Osteoblast (primary cell): ENCODE measurements around the gene COG5. TPM values are rescaled to one million over a fixed set of nuclear protein-coding genes. Genes with fewer than 3 reads are reported as not detected.

Source experiments
- DNase-seq: peaks from one replicate; pipeline ENCODE4 v3.0.0; 2011; ENCODE audit warnings: low spot score, mixed read lengths; ENCODE audit not compliant: insufficient read length; ENCODE audit errors: missing footprints
- H2AFZ ChIP-seq: 2 replicates; pipeline ENCODE4 v1.6.0; 2011; ENCODE audit warnings: mild to moderate bottlenecking, low read length
- H3K27ac ChIP-seq: 2 replicates; pipeline ENCODE4 v1.5.1; 2011; ENCODE audit warnings: mild to moderate bottlenecking, low read depth, low read length, moderate library complexity
- H3K27me3 ChIP-seq: 2 replicates; pipeline ENCODE4 v1.6.0; 2012; ENCODE audit warnings: mild to moderate bottlenecking, control low read depth, inconsistent platforms, low read length, moderate library complexity; ENCODE audit not compliant: insufficient read depth
- H3K36me3 ChIP-seq: 2 replicates; pipeline ENCODE4 v1.5.1; 2011; ENCODE audit warnings: mild to moderate bottlenecking, low read length, control low read depth, moderate library complexity; ENCODE audit not compliant: insufficient read depth
- H3K4me1 ChIP-seq: 2 replicates; pipeline ENCODE4 v1.5.1; 2011; ENCODE audit warnings: mild to moderate bottlenecking, low read length, control low read depth, moderate library complexity; ENCODE audit not compliant: insufficient read depth
- H3K4me2 ChIP-seq: 2 replicates; pipeline ENCODE4 v1.6.0; 2011; ENCODE audit warnings: mild to moderate bottlenecking, low read length; ENCODE audit not compliant: insufficient read depth
- H3K4me3 ChIP-seq: fragments of 200-600 bp; sonication (generic); 3 replicates; pipeline ENCODE4 v1.5.1; 2012; ENCODE audit warnings: mild to moderate bottlenecking, low read length, inconsistent platforms; ENCODE audit not compliant: insufficient read depth
- H3K79me2 ChIP-seq: 2 replicates; pipeline ENCODE4 v1.6.0; 2012; ENCODE audit warnings: mild to moderate bottlenecking, low read length, control low read depth, inconsistent platforms; ENCODE audit not compliant: insufficient read depth
- H3K9me3 ChIP-seq: 2 replicates; pipeline ENCODE4 v1.5.1; 2011; ENCODE audit warnings: low read depth, low read length, control low read depth
- H4K20me1 ChIP-seq: 2 replicates; pipeline ENCODE4 v1.6.0; 2012; ENCODE audit warnings: mild to moderate bottlenecking, low read length, control low read depth; ENCODE audit not compliant: insufficient read depth
- total RNA-seq: library from RNA; depleted of rRNA; stranded (reverse); fragments of >200 nt; gene quantifications from 2 replicates; pipeline ENCODE4 v1.2.3, GENCODE V29; 2012
- TF ChIP-seq, protein P1 (sequence below): IDR thresholded peaks from 2 replicates; pipeline ENCODE4 v1.5.1; 2011; ENCODE audit warnings: mild to moderate bottlenecking, low read depth, low read length, moderate library complexity; ENCODE audit errors: extremely low read depth

COG5 gene
- total RNA-seq, 1 donor, result 29.7 TPM

- no peak for DNase-seq
- H3K4me1 ChIP-seq, result no peaks in the 10 kb centered on the region
- no peaks in the 10 kb centered on the region for H3K36me3 ChIP-seq
- H3K27ac ChIP-seq, result no peak overlapping the region
- H3K79me2 ChIP-seq, result no peaks in the 10 kb centered on the region
- no peak overlapping the region for H3K4me2 ChIP-seq
- TF ChIP-seq, protein P1, sequence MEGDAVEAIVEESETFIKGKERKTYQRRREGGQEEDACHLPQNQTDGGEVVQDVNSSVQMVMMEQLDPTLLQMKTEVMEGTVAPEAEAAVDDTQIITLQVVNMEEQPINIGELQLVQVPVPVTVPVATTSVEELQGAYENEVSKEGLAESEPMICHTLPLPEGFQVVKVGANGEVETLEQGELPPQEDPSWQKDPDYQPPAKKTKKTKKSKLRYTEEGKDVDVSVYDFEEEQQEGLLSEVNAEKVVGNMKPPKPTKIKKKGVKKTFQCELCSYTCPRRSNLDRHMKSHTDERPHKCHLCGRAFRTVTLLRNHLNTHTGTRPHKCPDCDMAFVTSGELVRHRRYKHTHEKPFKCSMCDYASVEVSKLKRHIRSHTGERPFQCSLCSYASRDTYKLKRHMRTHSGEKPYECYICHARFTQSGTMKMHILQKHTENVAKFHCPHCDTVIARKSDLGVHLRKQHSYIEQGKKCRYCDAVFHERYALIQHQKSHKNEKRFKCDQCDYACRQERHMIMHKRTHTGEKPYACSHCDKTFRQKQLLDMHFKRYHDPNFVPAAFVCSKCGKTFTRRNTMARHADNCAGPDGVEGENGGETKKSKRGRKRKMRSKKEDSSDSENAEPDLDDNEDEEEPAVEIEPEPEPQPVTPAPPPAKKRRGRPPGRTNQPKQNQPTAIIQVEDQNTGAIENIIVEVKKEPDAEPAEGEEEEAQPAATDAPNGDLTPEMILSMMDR, result no peak
- no peaks in the 10 kb centered on the region for H4K20me1 ChIP-seq
- no peaks in the 10 kb centered on the region for H3K27me3 ChIP-seq
- H2AFZ ChIP-seq, result no peak overlapping the region
- H3K4me3 ChIP-seq, result no peak overlapping the region
- H3K9me3 ChIP-seq, result no peaks in the 10 kb centered on the region
Observed at GRCh38 chr7:107255602-107256001, 308.1 kb downstream of the COG5 start.

DNA sequence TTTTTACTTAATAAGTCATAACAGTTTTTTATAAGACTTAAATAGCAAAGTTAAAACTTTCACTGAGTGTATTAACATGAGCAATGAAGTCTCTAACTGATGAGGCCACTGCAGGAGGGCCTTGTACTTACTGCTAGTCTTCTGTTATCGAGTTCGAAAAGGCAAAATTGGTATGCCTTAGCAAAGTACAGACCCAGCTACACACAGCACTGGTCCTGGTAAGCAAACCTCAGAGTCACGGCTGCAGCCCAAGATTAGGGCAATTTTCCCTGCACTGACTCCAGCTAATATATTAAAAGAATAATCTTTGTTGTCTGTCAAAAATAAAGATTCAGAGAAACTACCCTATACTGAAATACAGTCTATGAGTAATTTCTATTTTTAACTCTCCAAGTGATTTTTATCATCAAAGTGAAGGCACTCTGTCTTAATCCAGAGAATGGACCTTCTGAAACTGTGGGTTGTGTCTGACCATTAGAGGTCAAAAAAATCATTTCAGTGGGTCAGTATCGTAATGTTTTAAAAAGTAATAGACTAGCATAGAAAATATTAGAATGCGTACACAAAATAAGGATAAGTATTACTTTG lies 309.2 kb downstream of the COG5 start:
- Histone ChIP-seq H3K27me3 (no peaks in the 10 kb centered on the region), H3K4me2 (no peak overlapping the region)
- TF ChIP-seq, protein P1, result no peak

DNA sequence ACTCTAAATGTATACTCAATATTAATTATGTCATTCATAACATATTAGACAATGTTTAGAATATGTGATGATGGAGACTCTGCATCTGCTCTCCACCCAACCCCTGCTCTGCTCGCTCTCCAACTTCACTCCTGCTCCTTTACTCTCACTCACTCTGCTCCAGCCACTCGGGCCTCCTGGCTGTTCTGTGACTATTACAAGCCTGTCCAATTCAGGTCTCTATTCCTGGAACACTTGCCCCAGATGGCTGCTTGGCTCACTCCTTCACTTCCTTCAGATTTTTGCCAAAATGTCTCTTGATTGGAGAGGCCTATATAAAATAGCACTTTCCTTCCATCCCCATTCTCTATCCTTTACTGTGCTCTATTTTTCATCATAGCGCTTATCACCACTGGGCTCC lies 310.1 kb downstream of the COG5 start:
- no peak overlapping the region for H3K4me3 ChIP-seq
- no peaks in the 10 kb centered on the region for H3K36me3 ChIP-seq
- no peaks in the 10 kb centered on the region for H3K79me2 ChIP-seq
- no peaks in the 10 kb centered on the region for H3K9me3 ChIP-seq
- no peaks in the 10 kb centered on the region for H4K20me1 ChIP-seq
- no peak overlapping the region for H2AFZ ChIP-seq
- TF ChIP-seq, protein P1, result no peak
- no peaks in the 10 kb centered on the region for H3K27me3 ChIP-seq
- H3K4me2 ChIP-seq, result no peak overlapping the region
- no peak for DNase-seq
- no peak overlapping the region for H3K27ac ChIP-seq
- H3K4me1 ChIP-seq, result no peaks in the 10 kb centered on the region

More for the DNA sequence above, 309.2 kb downstream of the COG5 start:
- H4K20me1 ChIP-seq, result no peaks in the 10 kb centered on the region
- no peak overlapping the region for H3K27ac ChIP-seq
- H3K9me3 ChIP-seq, result no peaks in the 10 kb centered on the region
- H2AFZ ChIP-seq, result no peak overlapping the region
- no peaks in the 10 kb centered on the region for H3K36me3 ChIP-seq
- no peaks in the 10 kb centered on the region for H3K79me2 ChIP-seq
- DNase-seq, result no peak
- H3K4me1 ChIP-seq, result no peaks in the 10 kb centered on the region
- no peak overlapping the region for H3K4me3 ChIP-seq

- TF ChIP-seq, protein P1, result no peak
- no peak overlapping the region for H3K27ac ChIP-seq
- H3K4me2 ChIP-seq, result no peak overlapping the region
- no peak for DNase-seq
- H3K4me3 ChIP-seq, result no peak overlapping the region
- H4K20me1 ChIP-seq, result no peaks in the 10 kb centered on the region
- H3K79me2 ChIP-seq, result no peaks in the 10 kb centered on the region
- no peaks in the 10 kb centered on the region for H3K36me3 ChIP-seq
- H3K27me3 ChIP-seq, result no peaks in the 10 kb centered on the region
- no peak overlapping the region for H2AFZ ChIP-seq
- H3K9me3 ChIP-seq, result no peaks in the 10 kb centered on the region
- no peaks in the 10 kb centered on the region for H3K4me1 ChIP-seq
Observed at GRCh38 chr7:107251963-107252362, 311.8 kb downstream of the COG5 start.
